Smooth muscle cell (in vitro differentiated cells): Measurements from ENCODE around the gene SLC18A2. TPM values are rescaled to one million over a fixed set of nuclear protein-coding genes. Genes with fewer than 3 reads are reported as not detected.

ENCODE experiments used
- DNase-seq: peaks from one replicate; lab custom pipeline; 2025; ENCODE audit not compliant: unreplicated experiment; lab: John Stamatoyannopoulos, UW
- H2AFZ ChIP-seq: fragments of 200-600 bp; sonication (generic); 2 replicates; pipeline ENCODE4 v1.6.0; 2016; ENCODE audit warnings: antibody characterized with exemption, low read depth, mild to moderate bottlenecking
- H3F3A ChIP-seq: fragments of 200-600 bp; sonication (generic); 2 replicates; pipeline ENCODE4 v1.6.0; 2017; ENCODE audit warnings: antibody characterized with exemption, low read depth
- H3K27ac ChIP-seq: fragments of 200-600 bp; sonication (generic); 2 replicates; pipeline ENCODE4 v1.5.1; 2016; ENCODE audit warnings: low read depth, mild to moderate bottlenecking
- H3K27me3 ChIP-seq: fragments of 200-600 bp; sonication (generic); 2 replicates; pipeline ENCODE4 v1.6.1; 2016; ENCODE audit warnings: low read depth, mild to moderate bottlenecking
- H3K36me3 ChIP-seq: fragments of 200-600 bp; sonication (generic); 2 replicates; pipeline ENCODE4 v1.5.1; 2016; ENCODE audit warnings: low read depth
- H3K4me1 ChIP-seq: fragments of 200-600 bp; sonication (generic); 2 replicates; pipeline ENCODE4 v1.5.1; 2016; ENCODE audit warnings: low read depth
- H3K4me2 ChIP-seq: fragments of 200-600 bp; sonication (generic); 2 replicates; pipeline ENCODE4 v1.6.0; 2016; ENCODE audit warnings: mild to moderate bottlenecking
- H3K4me3 ChIP-seq: fragments of 200-600 bp; sonication (generic); 2 replicates; pipeline ENCODE4 v1.5.1; 2016; ENCODE audit warnings: mild to moderate bottlenecking
- H3K79me2 ChIP-seq: fragments of 200-600 bp; sonication (generic); 2 replicates; pipeline ENCODE4 v1.6.0; 2016; ENCODE audit warnings: low read depth, mild to moderate bottlenecking
- H3K9ac ChIP-seq: fragments of 200-600 bp; sonication (generic); 2 replicates; pipeline ENCODE4 v1.6.0; 2016; ENCODE audit warnings: low read depth
- H3K9me3 ChIP-seq: fragments of 200-600 bp; sonication (generic); replicated peaks from 2 replicates; pipeline ENCODE4 v1.5.1; 2016; ENCODE audit warnings: low read depth
- H4K20me1 ChIP-seq: fragments of 200-600 bp; sonication (generic); 2 replicates; pipeline ENCODE4 v1.6.0; 2016; ENCODE audit warnings: low read depth
- WGBS: methylation state at CpG from one replicate; pipeline ENCODE4 v1.1.7; 2016; ENCODE audit warnings: low lambda C conversion rate; 5-methylcytosine and 5-hydroxymethylcytosine counted together
- polyA plus RNA-seq: library from polyadenylated mRNA; unstranded; fragments of >200 nt; fragmentation: Nextera tagmentation; extraction: Ambion mirVana; gene quantifications from 2 replicates; pipeline ENCODE4 v1.2.1, GENCODE V29; 2016
- total RNA-seq: library from RNA; depleted of rRNA; stranded (reverse); fragments of >200 nt; gene quantifications from 2 replicates; pipeline ENCODE4 v1.2.3, GENCODE V29; 2014
- TF ChIP-seq, protein P1 (sequence below): fragments of 200-600 bp; sonication (generic); IDR thresholded peaks from 2 replicates; pipeline ENCODE4 v1.5.1; 2017; ENCODE audit warnings: borderline replicate concordance, mild to moderate bottlenecking, antibody characterized with exemption; ENCODE audit not compliant: insufficient read depth, poor library complexity, severe bottlenecking

SLC18A2 gene
- total and polyA plus RNA-seq, 2 experiments from 2014 or later = 0.09 to 0.18 TPM

DNA sequence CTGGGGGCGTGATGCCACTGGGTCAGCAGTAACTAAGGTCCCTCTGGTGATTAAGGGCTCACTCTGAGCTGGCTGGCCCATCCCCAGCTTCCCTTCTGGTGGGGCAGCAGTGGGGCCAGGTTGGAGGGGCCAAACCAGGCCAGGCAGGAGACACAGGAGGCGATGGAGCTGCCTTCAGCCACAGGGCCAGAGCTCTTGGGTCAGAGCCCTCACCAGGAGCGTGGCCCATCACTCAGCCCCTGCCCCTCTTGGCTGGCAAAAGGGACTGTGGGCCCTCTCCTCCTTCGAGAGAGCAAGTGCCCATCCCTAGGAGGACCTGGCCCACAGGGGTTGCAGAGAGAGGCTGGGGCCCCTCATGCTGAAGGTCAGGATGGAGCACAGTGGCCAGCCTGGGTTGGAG lies 39.1 kb upstream of the SLC18A2 start:
- Histone ChIP-seq H3K79me2 (no peaks in the 10 kb centered on the region), H3K27me3 (no peaks in the 10 kb centered on the region), H3K4me2 (no peak overlapping the region), H3K9me3 (no peaks in the 10 kb centered on the region), H3K4me1 (peaks cover 4% of the 10 kb centered on the region), H2AFZ (no peak overlapping the region), H3F3A (no peaks in the 10 kb centered on the region), H3K4me3 (no peak overlapping the region), H3K27ac (no peak overlapping the region), H4K20me1 (no peaks in the 10 kb centered on the region), H3K9ac (no peak overlapping the region), H3K36me3 (no peaks in the 10 kb centered on the region)
- 90% methylated on average over 3 of the region's 4 CpGs for WGBS
- TF ChIP-seq, protein P1, sequence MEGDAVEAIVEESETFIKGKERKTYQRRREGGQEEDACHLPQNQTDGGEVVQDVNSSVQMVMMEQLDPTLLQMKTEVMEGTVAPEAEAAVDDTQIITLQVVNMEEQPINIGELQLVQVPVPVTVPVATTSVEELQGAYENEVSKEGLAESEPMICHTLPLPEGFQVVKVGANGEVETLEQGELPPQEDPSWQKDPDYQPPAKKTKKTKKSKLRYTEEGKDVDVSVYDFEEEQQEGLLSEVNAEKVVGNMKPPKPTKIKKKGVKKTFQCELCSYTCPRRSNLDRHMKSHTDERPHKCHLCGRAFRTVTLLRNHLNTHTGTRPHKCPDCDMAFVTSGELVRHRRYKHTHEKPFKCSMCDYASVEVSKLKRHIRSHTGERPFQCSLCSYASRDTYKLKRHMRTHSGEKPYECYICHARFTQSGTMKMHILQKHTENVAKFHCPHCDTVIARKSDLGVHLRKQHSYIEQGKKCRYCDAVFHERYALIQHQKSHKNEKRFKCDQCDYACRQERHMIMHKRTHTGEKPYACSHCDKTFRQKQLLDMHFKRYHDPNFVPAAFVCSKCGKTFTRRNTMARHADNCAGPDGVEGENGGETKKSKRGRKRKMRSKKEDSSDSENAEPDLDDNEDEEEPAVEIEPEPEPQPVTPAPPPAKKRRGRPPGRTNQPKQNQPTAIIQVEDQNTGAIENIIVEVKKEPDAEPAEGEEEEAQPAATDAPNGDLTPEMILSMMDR = no peak
- no peak for DNase-seq

GRCh38 chr10:117204316-117204715 lies 36.6 kb upstream of the SLC18A2 start:
- Histone ChIP-seq H3K4me3 (no peak overlapping the region), H2AFZ (no peak overlapping the region), H3F3A (no peaks in the 10 kb centered on the region), H3K4me1 (no peaks in the 10 kb centered on the region), H3K36me3 (no peaks in the 10 kb centered on the region), H3K4me2 (no peak overlapping the region), H3K9ac (no peak overlapping the region), H3K27me3 (peaks cover 5% of the 10 kb centered on the region), H3K9me3 (no peaks in the 10 kb centered on the region), H3K27ac (no peak overlapping the region), H3K79me2 (no peaks in the 10 kb centered on the region), H4K20me1 (no peaks in the 10 kb centered on the region)
- DNase-seq = no peak
- TF ChIP-seq, protein P1 = no peak
- WGBS = 52% methylated on average over 2 of the region's 2 CpGs

DNA sequence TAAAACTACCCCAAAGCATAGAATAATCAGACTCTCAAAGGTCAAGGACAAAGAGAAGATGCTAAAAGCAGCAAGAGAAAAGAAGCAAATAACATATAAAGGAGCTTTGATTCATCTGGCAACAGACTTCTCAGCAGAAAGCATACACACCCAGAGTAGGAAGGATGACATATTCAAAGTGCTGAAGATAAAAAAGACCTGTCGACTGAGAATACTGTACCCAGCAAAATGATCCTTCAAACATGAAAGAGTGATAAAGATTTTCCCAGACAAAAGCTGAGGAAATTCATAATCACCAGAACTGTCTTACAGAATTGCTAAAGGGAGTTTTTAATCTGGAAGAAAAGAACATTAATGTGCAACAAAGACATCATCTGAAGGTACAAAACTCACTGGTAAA lies 28.7 kb upstream of the SLC18A2 start:
- DNase-seq = no peak
- Histone ChIP-seq H3K79me2 (no peaks in the 10 kb centered on the region), H3K4me2 (no peak overlapping the region), H2AFZ (no peak overlapping the region), H3K27me3 (peaks cover 36% of the 10 kb centered on the region), H3K9ac (no peak overlapping the region), H3K36me3 (no peaks in the 10 kb centered on the region), H3K4me1 (peaks cover under 1% of the 10 kb centered on the region), H3F3A (no peaks in the 10 kb centered on the region), H3K27ac (no peak overlapping the region), H3K4me3 (no peak overlapping the region), H3K9me3 (peaks cover 4% of the 10 kb centered on the region), H4K20me1 (no peaks in the 10 kb centered on the region)
- 87% methylated on average over 1 of the region's 1 CpG for WGBS
- TF ChIP-seq, protein P1 = no peak

DNA sequence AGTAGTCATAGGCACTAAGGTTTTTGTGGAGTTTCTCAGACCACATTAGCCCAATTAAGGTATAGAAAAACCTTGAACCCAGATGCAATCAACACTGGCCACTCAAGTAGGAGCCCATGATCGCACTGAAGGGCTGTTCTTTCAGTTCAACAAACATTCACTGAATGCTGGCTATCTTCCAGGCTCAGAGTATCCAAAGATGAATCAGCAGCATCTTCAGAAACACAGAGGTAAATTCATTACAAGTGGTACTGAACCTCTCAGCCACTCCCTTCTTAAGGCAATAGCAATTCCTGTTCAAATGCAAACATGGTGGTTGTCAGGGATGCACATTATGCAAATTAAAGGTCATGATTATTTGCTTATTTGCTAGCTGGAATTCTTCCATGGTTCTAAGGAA lies 26.5 kb upstream of the SLC18A2 start:
- Histone ChIP-seq H3F3A (no peaks in the 10 kb centered on the region), H3K36me3 (no peaks in the 10 kb centered on the region), H3K4me1 (peaks cover 4% of the 10 kb centered on the region), H3K9me3 (peaks cover 4% of the 10 kb centered on the region), H3K4me3 (no peak overlapping the region), H3K27me3 (peaks cover 50% of the 10 kb centered on the region), H3K79me2 (no peaks in the 10 kb centered on the region), H3K9ac (no peak overlapping the region), H3K4me2 (no peak overlapping the region), H4K20me1 (no peaks in the 10 kb centered on the region), H2AFZ (no peak overlapping the region), H3K27ac (no peak overlapping the region)
- TF ChIP-seq, protein P1 = no peak
- DNase-seq = no peak
- 88% methylated on average over 1 of the region's 1 CpG for WGBS
